IMR-90 (cell line): ENCODE results near the gene ZNF618.

Experiments
- POLR2A ChIP-seq: IDR thresholded peaks from 2 replicates; pipeline ENCODE4 v1.6.1; 2012; ENCODE audit warnings: mild to moderate bottlenecking, low read depth, low read length
- RAD21 ChIP-seq: IDR thresholded peaks from 2 replicates; pipeline ENCODE4 v1.6.1; 2012; ENCODE audit warnings: low read length, improper control_type of control experiment
- TF ChIP-seq, protein P1 (sequence below): conservative IDR thresholded peaks from 2 replicates; pipeline ENCODE4 v1.5.1; 2012; ENCODE audit warnings: mild to moderate bottlenecking, low read depth, low read length, improper control_type of control experiment

DNA sequence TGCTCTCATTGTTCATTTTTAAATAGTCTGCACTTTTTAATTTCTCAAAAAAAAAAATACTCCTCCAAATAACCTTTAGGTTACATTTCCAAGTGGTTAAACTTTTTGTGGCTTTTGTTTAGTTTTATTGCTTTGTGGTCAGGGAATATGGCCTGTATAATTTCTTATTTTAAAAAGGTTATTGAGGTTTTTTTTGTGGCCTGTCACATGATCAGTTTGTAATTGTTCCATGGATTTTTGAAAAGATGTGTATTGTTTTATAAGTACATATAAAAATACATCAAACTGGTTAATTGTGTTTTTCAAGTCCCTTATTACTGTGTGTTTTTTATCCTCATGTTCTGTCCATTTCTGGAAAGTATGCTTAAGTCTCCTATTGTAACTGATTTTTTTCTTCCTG is 64.0 kb downstream of the ZNF618 start:
- TF ChIP-seq RAD21 (no peak), POLR2A (no peak)
- TF ChIP-seq, protein P1, sequence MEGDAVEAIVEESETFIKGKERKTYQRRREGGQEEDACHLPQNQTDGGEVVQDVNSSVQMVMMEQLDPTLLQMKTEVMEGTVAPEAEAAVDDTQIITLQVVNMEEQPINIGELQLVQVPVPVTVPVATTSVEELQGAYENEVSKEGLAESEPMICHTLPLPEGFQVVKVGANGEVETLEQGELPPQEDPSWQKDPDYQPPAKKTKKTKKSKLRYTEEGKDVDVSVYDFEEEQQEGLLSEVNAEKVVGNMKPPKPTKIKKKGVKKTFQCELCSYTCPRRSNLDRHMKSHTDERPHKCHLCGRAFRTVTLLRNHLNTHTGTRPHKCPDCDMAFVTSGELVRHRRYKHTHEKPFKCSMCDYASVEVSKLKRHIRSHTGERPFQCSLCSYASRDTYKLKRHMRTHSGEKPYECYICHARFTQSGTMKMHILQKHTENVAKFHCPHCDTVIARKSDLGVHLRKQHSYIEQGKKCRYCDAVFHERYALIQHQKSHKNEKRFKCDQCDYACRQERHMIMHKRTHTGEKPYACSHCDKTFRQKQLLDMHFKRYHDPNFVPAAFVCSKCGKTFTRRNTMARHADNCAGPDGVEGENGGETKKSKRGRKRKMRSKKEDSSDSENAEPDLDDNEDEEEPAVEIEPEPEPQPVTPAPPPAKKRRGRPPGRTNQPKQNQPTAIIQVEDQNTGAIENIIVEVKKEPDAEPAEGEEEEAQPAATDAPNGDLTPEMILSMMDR = no peak
